ENCODE data around the gene NEK6. TPM values are rescaled to one million over a fixed set of nuclear protein-coding genes. Genes with fewer than 3 reads are reported as not detected.

NEK6 gene
- total RNA-seq, 4 donors from 2014 or later, result 6.0 to 14.7 (median 9.1) TPM

DNA sequence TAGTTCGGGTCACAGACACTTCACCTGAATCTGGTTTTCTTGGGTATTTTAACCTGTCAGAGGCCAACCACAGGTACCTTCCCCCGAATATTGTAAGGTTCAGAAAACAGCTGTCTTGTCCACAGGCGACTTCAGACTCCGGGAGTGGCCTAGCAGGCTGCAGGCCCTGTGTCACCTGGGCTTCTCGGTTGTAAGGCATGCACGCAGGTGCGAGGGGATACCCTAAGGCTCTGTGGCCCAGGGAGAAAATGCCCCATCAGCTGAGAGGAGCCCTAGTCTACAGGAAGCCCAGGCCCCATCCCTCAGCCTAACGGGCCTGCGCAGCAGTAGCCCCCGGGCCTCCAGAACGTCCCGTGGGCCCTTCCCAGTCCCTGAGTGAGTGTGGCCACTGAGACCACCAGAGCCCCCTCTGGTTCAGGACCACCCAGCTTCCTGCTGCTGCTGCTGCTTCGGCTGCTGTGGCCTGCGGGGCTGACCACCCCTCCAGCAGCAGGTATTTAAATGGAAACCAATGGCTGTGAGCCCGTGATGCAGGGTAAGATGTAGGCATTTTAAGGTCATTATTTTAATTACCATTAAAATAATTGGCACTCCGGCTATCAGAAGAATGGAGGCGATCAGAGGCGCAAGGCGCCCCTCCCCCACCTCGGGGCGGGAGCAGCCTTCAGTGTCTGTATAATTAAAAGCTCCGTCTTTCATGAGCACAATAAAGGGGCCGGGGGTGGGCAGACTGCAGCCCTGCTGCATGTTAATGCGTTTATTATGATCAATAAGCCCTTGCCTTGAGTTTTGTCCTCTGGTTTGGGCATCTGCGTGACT, 92.1 kb downstream of the NEK6 start:
- DNase-seq (ENCODE audit: low spot score in 2 of 2), result no peak
- no peak overlapping the region for H3K4me3 ChIP-seq (ENCODE audit: low read depth, poor library complexity, severe bottlenecking)
- TF ChIP-seq, protein P1, sequence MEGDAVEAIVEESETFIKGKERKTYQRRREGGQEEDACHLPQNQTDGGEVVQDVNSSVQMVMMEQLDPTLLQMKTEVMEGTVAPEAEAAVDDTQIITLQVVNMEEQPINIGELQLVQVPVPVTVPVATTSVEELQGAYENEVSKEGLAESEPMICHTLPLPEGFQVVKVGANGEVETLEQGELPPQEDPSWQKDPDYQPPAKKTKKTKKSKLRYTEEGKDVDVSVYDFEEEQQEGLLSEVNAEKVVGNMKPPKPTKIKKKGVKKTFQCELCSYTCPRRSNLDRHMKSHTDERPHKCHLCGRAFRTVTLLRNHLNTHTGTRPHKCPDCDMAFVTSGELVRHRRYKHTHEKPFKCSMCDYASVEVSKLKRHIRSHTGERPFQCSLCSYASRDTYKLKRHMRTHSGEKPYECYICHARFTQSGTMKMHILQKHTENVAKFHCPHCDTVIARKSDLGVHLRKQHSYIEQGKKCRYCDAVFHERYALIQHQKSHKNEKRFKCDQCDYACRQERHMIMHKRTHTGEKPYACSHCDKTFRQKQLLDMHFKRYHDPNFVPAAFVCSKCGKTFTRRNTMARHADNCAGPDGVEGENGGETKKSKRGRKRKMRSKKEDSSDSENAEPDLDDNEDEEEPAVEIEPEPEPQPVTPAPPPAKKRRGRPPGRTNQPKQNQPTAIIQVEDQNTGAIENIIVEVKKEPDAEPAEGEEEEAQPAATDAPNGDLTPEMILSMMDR (IDR thresholded peaks at IDR 0.05), result no peak
- TF ChIP-seq POLR2A (IDR thresholded peaks at IDR 0.05), result no peak
- intact Hi-C loops (cut with DNase I; ENCODE audit: low total_unique reads), result no loop called here
- WGBS, 2 donors, result 88 to 92% methylated on average over 20 to 25 of the region's 25 CpGs

DNA sequence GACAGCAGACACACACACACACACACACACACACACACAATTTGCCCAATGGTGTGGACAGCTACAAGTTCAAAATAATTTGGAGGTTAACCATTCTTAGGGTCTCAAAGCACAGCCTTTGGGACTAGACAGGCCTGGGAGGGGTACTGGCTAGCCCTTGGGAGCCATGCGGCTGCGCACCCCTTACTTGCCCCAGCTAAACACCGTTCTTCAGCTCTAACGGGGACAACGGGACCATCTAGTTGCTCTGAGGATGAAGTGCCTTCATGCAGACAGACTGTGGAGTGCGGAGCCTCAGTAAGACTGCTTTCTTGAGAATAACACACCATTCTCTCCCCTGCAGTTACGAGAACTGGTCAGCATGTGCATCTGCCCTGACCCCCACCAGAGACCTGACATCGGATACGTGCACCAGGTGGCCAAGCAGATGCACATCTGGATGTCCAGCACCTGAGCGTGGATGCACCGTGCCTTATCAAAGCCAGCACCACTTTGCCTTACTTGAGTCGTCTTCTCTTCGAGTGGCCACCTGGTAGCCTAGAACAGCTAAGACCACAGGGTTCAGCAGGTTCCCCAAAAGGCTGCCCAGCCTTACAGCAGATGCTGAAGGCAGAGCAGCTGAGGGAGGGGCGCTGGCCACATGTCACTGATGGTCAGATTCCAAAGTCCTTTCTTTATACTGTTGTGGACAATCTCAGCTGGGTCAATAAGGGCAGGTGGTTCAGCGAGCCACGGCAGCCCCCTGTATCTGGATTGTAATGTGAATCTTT, 92.9 kb downstream of the NEK6 start:
- H3K4me3 ChIP-seq (ENCODE audit: low read depth, poor library complexity, severe bottlenecking), result no peak overlapping the region
- DNase-seq (ENCODE audit: low spot score in 2 of 2), result no peak
- intact Hi-C loops (cut with DNase I; ENCODE audit: low total_unique reads), result no loop called here
- WGBS, 2 donors, result 96% methylated on average over 16 of the region's 16 CpGs
- TF ChIP-seq, protein P1 (IDR thresholded peaks at IDR 0.05), result no peak
- TF ChIP-seq POLR2A (IDR thresholded peaks at IDR 0.05), result no peak

DNA sequence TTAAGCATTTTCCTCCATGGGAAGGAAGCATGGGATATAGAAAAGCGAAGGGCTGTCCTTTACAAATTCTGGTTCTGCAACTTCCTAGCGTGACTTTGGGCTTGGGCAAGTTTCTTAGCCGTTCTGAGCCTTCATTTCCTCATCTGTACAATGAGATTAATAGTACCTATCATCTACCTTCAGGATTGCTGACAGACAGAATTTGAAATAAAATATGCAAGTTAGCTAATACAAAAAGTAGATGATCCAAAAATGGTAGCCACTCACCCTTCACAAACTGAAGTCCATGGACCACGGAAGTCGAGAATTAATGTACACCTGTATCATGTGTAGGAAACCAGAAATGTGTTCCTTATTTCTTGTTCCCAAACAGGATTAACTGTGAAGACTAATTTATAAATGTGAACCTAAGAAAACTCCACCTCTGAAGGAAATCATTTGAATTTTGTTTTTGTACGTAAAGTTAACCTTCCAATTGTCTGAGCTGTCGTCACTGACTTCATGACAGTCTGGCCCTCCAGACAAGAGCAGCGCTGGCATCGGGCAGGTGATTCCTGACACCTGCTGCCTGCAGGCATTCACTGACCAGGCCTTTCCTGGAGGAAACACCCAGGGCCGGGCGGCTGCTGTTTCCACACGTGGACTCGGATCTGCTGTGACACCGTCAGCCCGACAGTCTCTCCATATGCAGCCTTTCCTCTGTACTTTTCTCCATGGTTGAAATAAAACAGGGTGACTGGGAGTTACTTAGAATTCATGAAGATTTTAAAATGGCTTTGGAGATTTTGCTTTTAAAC, 94.1 kb downstream of the NEK6 start:
- intact Hi-C loops (cut with DNase I; ENCODE audit: low total_unique reads), result no loop called here
- 84 to 89% methylated on average over 15 of the region's 15 CpGs for WGBS, 2 donors
- TF ChIP-seq POLR2A (IDR thresholded peaks at IDR 0.05), result no peak
- TF ChIP-seq, protein P1 (IDR thresholded peaks at IDR 0.05), result no peak
- DNase-seq (ENCODE audit: low spot score in 2 of 2), result no peak
- H3K4me3 ChIP-seq (ENCODE audit: low read depth, poor library complexity, severe bottlenecking), result no peak overlapping the region

DNA sequence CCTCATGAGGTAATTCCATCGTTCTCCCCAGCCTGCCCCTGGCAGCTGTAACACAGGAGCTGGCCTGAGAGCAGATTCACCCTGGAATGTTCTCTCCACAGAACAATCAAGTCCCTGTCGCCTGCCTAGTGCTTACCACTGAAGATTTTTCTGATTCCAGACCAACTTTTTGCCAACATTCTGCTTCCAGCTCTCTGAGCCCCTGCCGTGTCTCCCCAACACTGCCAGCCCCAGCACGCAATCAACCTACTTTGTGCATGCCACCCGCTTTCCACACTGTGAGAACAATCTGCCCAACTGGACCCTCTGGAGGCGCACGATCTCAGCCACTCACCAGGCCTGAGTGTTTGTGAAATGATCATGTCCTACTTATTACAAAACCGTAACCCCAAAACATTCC, 94.9 kb downstream of the NEK6 start:
- TF ChIP-seq, protein P1 (IDR thresholded peaks at IDR 0.05), result no peak
- no peak for TF ChIP-seq POLR2A (IDR thresholded peaks at IDR 0.05)
- DNase-seq (ENCODE audit: low spot score in 2 of 2), result no peak
- H3K4me3 ChIP-seq (ENCODE audit: low read depth, poor library complexity, severe bottlenecking), result no peak overlapping the region
- 78 to 86% methylated on average over 8 of the region's 8 CpGs for WGBS, 2 donors
- intact Hi-C loops (cut with DNase I; ENCODE audit: low total_unique reads), result no loop called here

- intact Hi-C loops (cut with DNase I; ENCODE audit: low total_unique reads), result no loop called here
- 89 to 96% methylated on average over 7 of the region's 7 CpGs for WGBS, 2 donors
- H3K4me3 ChIP-seq (ENCODE audit: low read depth, poor library complexity, severe bottlenecking), result no peak overlapping the region
- DNase-seq (ENCODE audit: low spot score in 2 of 2), result no peak
- no peak for TF ChIP-seq POLR2A (IDR thresholded peaks at IDR 0.05)
- TF ChIP-seq, protein P1 (IDR thresholded peaks at IDR 0.05), result no peak
Observed at GRCh38 chr9:124353166-124353768, 95.5 kb downstream of the NEK6 start.

Data from lower leg skin (tissue), 4 donors.